GM21528 (cell line): Measurements from ENCODE around the gene SNTG2.
"Not testable (repeated sequence)": the region's sequence is repeated elsewhere in the genome, so short reads cannot be mapped to it uniquely, and the experiment has no call there.

Experiments
- ATAC-seq: cut with Tn5 transposase; IDR thresholded peaks from one replicate; pipeline ENCODE4 v1.9.1; 2021; ENCODE audit warnings: mild to moderate bottlenecking, moderate library complexity; ENCODE audit not compliant: unreplicated experiment, low FRiP score

SNTG2 gene

GRCh38 chr2:1081451-1082225 is 131.0 kb downstream of the SNTG2 start:
- no peak for ATAC-seq

GRCh38 chr2:1082456-1083205 is 132.0 kb downstream of the SNTG2 start:
- ATAC-seq, result no peak

DNA sequence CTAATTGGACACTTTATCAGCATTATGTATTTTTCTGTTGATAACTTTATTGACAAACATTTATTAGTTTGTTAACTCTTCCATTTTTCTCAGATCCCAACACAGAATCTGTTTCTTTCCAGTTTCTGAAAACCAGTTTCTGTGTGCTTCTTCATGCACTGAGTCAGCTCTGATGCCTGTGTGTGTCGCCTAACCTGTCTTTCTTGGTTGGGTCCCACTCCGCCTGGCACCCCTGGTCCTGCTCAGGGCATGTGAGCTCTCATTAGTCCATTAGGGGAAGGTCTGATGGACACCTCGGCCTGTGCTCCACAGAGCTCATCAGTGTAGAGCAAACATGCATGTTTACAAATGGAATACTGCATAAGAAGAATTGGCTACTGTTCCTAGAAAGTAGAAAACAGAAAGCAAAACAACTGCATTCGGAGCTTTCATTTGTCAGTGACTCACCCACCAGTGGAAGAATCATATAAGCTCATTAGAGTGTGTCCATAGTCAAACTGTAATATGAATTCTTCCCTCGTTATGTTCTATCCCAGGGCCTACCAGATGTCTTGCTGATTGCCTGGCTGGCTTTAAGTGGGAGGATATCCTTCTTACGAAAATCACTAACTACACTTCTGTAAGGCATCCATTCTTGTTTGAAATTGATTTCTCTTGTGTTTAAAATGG is 137.7 kb downstream of the SNTG2 start:
- ATAC-seq, result no peak

- ATAC-seq, result no peak
These were observed 138.3 kb downstream of the SNTG2 start for GRCh38 chr2:1088940-1089339.

GRCh38 chr2:1091895-1092585 is 141.4 kb downstream of the SNTG2 start:
- no peak for ATAC-seq

DNA sequence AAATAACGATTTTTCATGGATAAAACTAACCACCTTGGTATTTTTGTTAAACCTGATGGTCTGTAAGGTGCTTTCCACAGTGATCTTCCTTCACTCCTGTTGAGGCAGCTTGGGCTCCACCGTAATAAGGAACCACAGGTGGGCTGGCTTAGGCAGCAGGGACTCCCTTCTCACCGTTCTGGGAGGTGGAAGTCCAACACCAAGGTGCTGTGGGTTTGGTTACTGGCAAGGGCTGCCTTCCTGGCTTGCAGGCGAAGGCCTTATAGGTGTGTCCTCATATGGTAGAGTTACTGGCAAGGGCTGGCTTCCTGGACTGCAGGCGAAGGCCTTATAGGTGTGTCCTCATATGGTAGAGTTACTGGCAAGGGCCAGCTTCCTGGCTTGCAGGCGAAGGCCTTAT is 143.0 kb downstream of the SNTG2 start:
- not testable (repeated sequence) for ATAC-seq

GRCh38 chr2:1097101-1097500 is 146.5 kb downstream of the SNTG2 start:
- ATAC-seq, result no peak

DNA sequence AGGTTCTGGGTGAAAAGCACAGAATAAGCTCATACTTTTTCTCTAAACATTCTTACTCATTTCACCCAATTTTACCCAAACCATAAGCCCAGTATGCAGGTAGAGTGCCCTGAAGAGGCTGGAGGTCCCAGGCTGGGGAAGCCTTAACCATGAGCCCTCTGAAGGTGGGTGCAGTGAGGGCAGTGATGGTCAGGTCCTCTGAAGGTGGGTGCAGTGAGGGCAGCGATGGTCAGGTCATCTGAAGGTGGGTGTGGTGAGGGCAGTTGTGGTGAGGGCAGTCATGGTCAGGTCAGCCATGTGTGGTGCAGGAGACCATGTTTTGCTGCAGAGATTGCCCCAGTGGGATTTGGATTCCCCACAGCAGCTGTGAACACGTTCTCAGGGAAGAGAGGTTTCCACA is 148.8 kb downstream of the SNTG2 start:
- ATAC-seq, result no peak

GRCh38 chr2:1101011-1101782 is 150.5 kb downstream of the SNTG2 start:
- ATAC-seq, result no peak

- no peak for ATAC-seq
These were observed 151.4 kb downstream of the SNTG2 start for GRCh38 chr2:1101982-1102590.

- ATAC-seq, result no peak
These were observed 153.7 kb downstream of the SNTG2 start for GRCh38 chr2:1104364-1104763.

- not testable (repeated sequence) for ATAC-seq
These were observed 155.7 kb downstream of the SNTG2 start for GRCh38 chr2:1106344-1106743.

DNA sequence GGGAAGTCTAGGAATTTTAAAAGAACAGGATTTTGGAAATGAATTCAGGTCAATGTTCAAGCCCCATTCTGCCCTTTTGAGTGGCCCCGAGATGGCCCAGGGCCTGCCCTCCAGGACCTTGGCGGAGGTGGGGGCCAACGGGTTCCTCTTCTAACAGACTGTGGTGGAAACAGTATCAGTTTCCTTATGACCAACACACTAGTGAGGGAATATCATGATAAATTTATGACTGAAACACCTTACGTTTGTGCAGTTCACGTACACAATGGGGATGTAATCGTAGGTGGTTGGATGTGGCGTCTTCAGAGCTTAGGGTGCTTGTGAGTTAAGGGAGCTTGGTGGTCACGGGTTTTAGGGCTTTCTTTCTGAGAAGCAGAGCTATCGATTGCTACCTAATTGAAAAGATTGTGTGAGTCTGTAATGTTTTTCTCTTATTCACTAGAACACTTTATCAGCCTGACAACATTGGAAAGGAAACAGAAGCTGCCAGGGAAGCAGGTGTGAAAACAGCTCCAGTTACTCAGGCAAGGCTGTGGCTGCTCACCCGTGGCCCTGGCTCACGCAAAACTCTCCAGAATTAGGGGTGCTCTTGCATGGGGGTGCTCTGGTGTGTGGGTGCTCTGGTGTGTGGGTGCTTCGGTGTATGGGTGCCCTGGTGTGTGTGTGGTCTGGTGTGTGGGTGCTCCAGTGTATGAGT is 165.3 kb downstream of the SNTG2 start:
- no peak for ATAC-seq

- ATAC-seq, result no peak
These were observed 166.9 kb downstream of the SNTG2 start for GRCh38 chr2:1117569-1117968.

- no peak for ATAC-seq
These were observed 174.6 kb downstream of the SNTG2 start for GRCh38 chr2:1125217-1125616.

DNA sequence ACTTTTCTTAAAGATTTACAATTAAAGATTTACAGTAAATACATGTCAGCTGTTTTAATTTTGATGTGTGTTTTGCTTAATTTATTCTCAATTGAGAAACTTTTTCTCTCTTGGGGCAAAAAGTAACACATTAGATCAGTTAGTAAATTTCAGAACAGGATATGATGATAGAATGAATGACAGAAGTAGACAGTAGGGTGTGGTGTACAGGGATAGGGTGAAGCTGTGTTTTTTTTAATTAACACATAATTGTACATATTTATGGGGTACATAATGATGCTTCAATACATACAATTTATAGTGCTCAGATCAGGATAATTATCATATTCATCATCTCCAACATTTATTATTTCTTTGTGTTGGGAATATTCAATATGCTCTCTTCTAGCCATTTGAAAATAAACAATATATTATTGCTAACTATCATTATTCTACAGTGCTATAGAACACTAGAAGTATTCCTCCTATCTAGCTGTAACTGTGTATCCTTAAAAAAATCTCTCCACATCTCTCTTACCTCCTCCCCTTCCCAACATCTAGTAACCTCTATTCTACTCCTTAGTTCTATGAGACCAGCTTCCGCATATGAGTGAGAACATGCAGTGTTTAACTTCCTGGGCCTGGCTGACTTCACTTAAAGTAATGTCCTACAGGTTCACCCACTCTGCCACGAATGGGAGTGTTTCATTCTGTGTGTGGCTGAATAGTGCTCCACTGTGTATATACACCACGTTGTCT is 175.2 kb downstream of the SNTG2 start:
- ATAC-seq, result no peak

GRCh38 chr2:1129982-1130381 is 179.3 kb downstream of the SNTG2 start:
- ATAC-seq, result no peak

DNA sequence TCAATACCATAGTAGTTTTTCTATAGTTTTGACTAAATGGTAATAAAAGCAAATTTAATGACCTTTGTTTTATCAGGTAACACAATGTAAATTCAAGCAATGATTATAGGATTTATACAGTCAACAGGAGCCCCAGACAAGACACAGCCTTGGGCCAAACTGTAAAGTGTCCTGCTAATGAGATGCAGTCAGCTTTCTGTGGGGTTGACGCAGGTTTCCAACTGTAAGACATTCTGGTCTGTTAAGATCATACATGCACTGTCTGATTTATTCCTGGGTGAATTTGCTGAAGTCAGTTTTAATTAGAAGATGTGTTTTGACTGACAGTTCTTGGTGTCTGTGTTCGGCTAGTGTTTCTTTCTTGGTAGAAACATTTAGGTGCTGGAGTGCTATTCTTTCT is 180.3 kb downstream of the SNTG2 start:
- no peak for ATAC-seq
